Measurements from ENCODE around the gene KCP.

The KCP gene

DNA sequence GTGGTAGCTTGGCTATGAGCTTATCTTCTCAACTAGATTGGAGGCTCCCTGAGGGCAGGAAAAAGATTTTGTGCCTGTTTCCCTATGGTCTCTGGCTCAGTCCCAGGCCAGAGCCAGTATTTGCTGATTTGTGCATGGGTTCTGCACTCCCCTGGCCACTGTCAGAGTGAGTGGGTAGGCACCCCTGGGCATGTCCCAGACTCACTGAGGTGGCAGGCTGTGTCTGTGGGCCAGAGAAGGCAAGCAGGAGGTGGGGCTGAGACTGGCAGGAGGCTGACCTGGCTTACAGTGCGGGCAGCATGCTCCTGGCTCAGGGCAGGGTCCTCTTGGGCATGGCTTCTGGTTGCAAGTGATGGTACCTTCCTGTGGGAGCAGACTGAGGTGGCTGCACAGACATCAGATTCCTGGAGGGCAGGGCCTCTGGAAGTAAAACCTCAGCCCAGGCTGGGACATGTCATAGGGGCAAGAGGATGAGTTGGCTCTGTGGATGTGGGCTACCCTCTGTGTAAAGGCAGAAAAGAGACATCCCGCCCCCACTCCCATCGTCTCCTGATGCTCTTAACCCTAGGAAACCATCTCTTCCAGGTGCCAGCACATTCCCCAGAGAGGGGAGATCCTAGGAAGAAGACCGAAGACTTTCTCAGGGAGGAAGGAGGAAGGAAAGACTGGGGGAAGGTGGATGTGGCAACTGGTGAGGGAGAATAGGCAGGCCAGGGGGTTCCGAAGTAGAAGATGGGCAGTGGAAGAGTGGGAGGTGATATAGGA is 4.3 kb downstream of the KCP start:
- no peak for DNase-seq (ENCODE audit: low read depth)

DNA sequence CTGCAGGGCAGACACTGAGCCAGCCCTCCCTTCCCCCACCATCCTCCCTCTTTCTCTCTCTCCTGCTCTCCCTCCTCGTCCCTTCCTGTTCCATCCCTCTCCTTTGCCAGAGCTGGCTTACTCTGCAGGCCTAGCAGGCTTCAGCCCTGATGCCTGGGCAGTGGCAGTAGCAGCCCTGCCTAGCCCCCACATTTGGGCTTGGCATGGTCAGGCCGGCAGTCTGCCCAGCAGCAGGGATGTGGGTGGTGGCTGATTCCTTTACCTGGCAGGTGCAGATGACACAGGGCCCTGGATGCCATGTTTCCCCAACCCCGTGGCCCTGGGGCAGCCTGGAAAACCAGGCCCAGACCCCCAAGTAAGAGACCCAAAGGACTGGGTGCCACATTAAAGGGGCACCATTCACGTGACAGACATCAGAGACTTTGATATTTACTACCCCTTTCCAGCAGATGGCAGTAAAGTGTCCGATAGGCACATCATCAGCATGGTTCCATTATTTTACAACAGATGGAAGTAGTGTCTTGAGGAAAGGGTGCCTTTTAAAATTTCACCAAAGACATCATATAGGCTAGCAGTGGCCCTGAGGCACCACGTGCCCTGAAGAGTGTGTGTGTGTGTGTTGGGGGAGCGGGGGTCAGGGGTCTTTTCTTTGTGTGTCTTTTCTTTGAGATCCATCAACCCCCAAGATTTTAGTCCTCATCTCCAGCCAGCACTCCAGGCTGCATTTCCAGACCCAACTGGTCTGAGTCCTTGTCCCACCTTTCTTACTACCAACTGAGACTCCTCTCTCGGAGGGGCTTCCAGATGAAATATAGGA is 5.9 kb downstream of the KCP start:
- no peak for DNase-seq (ENCODE audit: low read depth)

DNA sequence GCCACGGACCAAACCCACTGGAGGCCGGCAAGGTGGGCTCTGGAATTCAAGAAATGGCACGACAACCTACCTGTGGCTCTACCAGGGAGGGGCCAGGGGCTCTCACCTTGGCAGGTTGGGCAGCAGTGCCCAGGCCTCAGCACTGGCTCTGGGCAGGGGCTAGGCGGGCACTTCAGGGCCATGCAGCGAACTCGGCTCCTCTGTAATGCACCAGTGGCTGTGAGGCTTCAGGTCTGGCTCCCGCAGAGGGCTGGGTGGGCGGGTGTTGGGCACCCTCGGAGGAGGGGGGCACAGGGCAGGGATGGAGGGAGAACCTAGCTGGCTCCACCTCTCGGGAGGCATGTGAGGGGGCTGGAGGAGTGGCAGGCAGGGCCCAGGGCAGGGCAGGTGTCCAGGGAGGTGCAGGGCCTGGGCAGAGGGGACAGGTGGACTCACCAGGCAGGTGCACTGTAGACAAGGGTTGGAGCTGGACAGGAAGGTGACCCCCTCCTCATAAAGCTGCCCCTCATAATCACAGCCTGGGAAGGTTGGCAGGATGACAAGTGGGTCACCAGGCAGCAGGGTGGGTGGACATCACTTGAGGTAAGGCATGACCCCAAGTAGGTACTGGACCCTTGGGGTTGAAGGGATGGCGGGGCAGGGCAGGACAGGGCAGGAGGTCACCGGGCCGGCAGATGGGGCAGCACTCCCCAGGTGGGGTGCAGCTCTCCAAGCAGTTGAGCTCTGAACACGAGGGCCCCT is 6.7 kb downstream of the KCP start:
- DNase-seq (ENCODE audit: low read depth): no peak

DNA sequence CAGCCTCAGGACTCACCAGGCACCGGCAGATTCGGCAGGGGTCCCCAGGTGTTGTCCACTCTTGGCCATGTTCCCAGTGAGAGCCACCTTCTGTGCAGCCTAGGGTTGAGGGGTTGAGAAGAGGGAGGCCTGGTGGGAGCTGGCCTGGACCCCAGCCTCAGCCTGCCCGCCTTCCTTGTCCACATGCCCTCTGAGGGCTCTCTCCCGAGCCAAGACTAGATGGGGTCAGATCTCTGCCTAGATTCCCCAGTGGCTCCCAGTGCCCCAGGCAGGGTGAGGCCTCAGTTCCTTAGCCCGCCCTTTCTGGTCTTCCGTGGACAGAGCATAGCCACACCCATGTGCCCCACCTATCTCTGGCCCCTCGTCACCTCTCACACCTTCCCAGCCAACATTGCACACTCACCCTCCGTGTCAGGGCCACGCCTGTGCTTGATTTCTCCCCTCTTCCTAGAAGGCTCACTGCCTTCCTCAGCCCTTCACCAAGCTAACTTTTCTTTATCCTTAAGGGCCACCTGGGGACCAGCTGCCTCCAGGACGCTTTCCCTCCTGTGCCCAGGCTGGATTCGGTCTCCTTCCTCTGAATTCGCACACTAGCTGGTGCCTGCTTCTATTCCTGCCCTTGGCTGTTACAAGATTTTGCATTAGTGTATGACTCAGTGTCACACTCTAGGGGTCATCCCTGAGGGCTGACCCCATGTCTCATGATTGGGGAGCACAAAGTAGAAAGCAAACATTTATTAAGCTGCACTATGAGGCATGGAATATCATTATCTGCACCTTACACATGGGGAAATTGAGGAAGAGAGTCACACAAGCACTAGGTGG is 7.5 kb downstream of the KCP start:
- no peak for DNase-seq (ENCODE audit: low read depth)

DNA sequence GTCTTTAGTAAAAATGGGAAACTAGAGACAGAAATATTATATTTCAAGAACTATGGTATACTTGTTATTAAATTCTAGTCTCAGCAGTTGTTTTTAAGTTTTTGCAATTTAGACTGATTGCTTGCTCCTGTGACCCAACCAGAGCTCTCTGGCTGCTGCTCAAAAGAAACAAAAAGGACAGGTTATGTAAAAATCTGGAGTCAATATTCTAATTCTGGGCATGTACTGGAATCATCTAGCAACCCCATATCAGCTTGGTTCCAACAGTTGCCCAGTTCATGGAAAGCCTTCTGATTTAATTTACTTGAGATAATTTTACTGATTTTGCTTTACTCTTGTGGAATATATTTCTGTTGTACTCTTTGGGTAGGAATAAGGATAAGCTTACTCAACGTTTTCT is 10.3 kb downstream of the KCP start:
- no peak for DNase-seq (ENCODE audit: low read depth)

DNA sequence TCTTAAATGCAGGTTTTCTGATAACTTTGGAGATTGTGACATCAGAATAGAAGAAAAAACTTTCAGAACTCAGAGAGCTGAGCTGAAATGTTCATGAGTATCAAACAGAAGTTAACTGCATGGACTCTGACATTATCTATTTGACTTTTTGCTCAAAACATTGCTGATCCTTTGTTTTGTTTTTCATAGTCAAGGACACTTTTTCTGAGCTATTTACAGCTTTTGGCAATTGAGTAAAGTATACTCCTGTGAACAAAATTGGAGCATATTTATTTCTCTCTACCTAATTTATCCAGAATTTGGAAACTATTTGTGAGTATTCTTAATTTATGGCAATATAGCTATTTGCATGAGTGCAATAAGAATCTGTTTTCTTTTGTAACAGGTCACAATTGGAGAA is 11.1 kb downstream of the KCP start:
- DNase-seq (ENCODE audit: low read depth): no peak

DNA sequence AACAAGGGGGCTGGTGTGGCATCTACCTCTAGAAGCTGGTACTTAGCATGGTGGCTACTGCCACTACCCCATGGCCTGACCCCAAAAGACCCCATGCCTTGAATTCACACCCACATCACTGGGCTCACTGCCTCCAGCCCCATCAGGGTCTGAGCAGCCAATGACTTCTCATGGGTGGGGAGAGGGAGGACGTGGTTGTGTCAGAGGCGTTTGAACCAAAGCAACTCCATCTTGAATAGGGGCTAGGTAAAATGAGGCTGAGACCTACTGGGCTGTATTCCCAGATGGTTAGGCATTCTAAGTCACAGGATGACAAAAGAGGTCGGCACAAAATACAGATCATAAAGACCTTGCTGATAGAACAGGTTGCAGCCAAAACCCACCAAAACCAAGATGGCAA is 15.2 kb downstream of the KCP start:
- no peak for DNase-seq (ENCODE audit: low read depth)

DNA sequence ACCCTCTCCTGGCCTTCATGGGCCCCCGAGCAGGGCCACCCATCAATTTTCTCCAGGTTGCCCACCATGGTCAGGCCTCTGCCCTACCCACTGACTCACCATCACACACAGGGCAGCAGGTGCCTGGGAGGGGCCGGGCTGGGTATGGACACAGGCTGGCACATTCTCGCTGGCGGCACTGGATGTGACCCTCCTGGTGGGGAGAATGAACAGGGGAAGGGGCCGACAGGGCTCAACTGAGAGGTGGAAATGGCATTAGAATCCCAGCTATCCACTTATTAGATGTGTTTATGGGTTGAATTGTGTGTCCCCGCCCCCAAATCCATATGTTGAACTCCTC is 16.4 kb downstream of the KCP start:
- no peak for DNase-seq (ENCODE audit: low read depth)

DNA sequence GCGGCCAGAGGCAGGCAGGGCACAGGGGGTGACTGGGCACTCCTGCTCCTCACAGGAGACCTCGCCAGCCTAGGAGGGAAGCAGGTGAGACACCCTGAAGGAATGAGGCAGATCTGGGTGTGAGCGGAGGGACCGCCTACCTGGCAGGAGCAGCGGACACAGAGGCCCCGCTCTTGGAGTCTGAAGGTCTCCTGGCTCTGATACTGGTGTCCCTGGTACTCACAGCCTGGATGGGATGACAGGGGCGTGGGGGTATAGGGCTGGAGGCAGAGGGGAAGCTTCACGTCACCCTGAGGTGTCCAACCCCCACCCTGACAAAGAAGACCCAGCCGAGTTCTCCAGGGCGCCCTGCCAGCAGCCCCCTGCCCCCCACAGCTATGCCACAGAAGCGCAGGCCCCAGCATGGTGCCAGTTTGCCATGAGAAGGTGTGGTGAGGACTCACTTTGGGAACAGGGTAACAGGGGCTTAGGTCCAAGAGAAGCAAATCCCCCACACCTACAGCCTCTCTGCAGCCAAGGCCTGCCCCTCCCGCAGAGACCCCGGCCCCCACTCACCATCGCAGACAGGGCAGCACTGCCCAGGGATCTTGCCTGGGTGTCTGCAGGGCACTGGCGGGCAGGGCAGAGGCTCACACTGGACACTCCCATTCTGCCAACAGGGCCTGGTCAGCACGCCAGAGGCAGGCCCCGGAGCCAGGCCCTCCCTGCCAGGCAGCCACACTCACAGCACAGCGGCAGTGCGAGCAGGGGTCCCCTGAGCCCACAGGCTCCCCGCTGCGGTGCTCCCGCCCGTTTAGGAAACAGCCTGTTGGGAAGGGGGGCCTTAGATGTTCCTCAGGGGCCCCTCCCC is 17.0 kb downstream of the KCP start:
- DNase-seq (ENCODE audit: low read depth): no peak

DNA sequence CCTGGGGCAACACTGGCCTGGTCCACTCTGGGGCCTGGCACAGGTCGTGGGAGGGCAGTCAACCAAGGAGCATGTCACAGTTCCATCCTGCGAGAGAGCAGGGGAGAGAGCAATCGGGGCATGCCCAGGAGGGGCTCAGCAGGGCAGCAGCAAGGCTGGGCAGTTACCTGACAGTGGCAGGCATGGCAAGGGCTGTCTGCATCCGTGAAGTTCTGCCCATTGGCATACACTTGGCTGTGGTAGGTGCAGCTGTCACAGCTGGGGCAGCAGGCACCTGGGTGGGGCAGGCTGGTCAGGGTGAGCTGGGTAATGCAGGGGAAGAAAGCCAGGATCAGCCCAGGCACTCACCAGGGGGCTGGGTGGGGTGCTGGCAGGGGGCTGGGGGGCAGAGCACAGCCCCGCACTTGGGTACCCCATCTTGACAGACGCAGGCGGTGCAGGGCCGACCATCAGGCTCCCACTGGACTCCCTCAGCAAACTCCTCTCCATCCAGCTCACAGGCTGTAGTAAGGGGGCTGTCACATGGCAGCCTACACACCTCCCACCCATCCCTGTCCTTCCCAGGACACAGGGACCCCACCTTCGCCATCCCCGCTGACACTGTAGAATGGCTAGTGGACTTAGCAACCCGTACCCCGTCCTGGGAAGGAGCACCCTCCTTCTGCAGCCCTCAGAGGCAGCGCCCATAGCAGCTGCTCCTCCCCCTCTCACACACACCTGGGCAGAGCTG is 17.8 kb downstream of the KCP start:
- no peak for DNase-seq (ENCODE audit: low read depth)

DNA sequence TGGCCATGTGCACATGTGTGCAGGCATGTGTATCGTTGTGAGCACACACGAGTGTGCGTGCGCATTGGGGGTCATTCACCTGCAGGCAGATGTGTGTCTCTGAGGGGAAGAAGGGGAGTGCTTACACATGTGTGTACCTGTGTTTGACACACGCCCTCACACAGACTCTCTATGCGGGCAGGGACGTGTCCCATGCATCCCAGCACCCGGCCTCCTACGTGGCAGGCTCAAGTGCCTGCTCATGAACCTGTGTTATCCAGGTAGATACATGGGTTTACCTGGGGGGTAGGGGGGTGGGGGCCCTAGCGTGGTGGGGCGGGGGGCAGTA is 18.6 kb downstream of the KCP start:
- DNase-seq (ENCODE audit: low read depth): no peak

DNA sequence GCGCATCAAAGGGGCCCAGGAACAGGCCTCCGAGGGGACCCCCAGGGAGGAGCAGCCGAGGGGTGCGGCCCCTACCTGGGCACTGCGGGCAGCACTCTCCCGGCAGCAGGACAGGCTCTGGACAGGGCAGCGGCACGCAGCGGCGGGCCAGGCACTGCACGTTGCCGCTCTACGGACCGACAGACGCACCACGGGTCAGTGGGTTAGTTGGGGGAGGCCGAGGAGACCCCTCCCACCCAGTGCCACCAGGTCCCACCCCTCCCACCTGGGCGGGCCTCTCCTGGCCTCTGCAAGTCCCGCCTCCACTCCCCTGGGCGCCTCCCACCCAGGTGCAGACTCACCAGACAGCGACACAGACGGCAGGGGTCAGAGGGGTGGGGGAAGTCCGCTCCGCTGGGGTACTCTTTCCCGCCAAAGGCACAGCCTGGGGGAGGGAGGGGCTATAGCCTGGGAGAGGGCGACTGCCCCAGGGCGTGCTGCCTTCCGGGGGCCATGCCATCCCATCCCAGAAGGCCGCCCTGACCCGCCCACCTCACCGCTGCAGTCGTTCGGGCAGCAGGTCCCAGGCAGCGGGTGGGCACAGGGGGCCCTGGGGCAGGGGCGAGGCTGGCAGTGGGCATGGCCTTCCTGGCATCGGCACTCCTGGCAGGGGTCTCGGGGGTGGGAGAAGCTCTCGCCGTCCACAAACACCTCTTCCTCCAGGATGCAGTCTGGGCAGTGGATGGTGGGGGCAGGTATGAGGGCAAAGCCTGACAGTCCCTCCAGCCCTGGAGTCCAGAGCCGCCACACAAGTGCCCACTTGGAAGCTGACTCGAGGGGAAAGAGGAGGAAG is 19.2 kb downstream of the KCP start:
- no peak for DNase-seq (ENCODE audit: low read depth)

DNA sequence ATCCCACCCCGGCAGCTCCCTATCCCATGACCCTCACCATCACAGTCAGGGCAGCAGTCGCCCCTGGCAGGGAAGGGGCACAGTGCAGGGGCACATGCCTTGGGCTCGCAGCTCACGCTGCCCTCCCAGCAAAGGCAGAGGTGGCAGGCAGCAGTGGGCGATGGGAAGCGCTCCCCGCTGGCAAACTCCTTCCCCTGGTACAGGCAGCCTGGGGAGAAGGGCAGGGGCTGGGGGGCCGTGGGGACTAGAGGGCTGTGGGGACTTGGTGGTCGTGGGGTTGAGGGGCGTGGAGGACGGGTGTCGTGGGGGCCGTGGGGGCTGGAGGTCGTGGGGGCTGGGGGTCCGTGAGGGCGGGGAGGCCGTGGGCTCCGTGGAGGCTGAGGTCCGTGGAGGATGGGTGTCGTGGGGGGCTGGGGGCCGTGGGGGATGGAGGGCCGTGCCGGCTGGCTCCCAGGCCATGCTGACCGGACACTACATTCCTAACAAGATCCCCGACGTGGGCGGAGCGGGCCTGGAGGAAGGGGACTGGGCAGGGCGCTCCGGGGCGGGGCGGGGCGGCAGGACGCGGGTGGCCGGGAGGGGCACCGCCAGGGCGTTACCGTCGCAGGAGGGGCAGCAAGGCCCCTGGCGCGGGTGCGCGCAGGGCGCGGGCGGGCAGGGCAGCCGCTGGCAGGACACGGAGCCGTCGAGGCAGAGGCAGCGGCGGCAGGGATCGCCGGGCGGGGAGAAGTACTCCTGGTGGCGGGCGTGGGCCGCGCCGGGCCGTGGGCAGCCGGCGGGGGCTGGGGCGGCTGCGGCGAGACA is 20.0 kb downstream of the KCP start:
- no peak for DNase-seq (ENCODE audit: low read depth)

DNA sequence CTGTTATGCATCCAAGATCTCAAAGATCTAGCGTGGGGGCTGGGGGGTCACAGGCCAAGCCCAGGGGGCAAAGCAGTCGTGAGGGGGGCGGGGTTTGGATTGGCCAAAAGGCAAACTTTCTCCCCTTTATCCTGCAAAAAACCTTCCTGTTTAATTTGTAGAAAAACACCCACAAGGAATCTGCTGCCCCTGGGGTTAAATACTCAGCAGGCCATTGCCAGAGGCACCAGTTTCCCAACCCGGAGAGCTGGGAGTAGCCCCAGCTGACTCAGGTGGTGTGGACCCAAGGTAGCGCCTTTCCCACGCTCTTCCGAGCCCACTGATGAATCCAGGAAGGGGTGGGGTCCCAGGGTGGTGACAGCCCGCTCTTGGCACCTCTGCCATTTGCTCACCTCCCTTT is 21.4 kb downstream of the KCP start:
- DNase-seq (ENCODE audit: low read depth): no peak

DNA sequence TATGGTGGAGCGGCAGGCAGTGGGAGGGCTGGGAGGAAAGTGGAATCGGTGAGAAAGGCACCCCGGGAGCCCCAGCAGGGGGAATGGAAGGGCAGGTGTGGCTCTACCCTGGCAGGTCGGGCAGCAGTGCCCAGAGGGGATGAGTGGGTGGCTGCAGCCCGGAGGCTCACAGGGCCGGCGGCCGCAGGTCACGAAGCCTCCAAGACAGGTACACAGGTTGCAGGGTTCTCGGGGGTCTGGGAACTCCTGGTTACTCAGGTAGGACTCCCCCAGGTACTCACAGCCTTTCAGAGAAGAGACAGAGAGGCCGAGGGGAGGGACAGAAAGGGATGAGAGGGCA is 21.8 kb downstream of the KCP start:
- DNase-seq (ENCODE audit: low read depth): no peak

DNA sequence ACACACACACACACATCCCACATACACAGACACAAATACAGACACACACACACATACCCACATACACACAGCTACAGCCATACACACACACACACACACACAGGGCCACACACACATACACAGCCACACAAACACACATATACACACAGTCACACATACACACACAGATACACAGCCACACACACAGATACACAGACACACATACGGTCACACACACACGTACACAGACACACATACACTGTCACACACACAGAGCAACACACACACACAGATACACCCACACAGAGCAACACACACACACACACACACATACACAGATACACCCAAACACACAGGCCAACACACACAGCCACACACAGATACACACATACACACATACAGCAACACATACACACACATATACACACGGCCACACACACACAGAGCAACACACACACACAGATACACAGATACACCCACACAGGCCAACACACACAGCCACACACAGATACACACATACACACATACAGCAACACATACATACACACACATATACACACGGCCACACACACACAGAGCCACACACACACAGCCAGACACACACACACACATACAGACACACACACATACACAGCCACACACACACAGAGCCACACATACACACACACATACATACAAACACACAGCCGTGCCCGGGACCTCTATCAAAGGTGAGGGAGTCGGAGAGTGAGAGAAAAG is 22.3 kb downstream of the KCP start:
- no peak for DNase-seq (ENCODE audit: low read depth)

DNA sequence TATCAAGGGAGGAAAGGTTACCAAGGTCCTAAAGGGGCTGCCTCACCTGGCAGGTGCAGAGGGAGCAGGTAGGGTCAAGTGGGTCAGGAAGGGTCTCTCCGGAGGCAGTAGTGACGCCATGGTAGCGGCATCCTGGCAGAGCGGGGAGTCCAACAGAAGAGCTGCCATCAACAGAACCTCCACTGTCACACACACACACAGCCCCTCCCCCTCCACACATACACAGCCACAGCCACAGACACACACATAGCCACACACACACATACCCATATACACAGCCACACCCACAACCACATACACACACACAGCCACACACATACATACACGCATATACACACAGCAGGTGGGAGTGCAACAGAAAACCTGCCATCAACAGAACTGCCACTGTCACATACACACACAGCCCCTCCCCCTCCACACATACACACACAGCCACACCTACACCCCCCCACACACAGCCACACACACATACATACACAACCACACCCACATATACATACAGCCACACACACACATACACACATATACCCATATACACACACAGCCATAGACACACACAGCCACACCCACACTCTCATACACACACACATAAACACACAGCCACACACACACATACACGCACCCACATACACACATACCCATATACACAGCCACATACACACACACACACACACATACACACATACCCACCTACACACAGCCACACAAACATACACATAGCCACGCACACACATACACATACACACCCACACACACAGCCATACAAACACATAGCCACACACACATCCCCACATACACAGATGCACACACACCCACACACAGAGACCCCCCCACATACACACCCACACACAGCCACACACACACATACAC is 23.1 kb downstream of the KCP start:
- no peak for DNase-seq (ENCODE audit: low read depth)
